H9 (cell line): ENCODE results near the gene LRRC8A. TPM values are rescaled to one million over a fixed set of nuclear protein-coding genes. Genes with fewer than 3 reads are reported as not detected.

Source experiments
- DNase-seq: peaks from one replicate; pipeline ENCODE4 v3.0.0-alpha.2; 2017
- H2AFZ ChIP-seq: one replicate; pipeline ENCODE4 v1.6.1; 2013; ENCODE audit warnings: mild to moderate bottlenecking, low read length, control low read depth, moderate library complexity
- H2AK5ac ChIP-seq: 2 replicates; pipeline ENCODE4 v1.6.1; 2013; ENCODE audit warnings: low read length, control low read depth, mixed read lengths; ENCODE audit not compliant: insufficient read length
- H2BK120ac ChIP-seq: one replicate; pipeline ENCODE4 v1.6.1; 2013; ENCODE audit warnings: low read depth, mild to moderate bottlenecking, low read length, control low read depth, inconsistent platforms; ENCODE audit not compliant: poor library complexity, severe bottlenecking
- H2BK12ac ChIP-seq: 2 replicates; pipeline ENCODE4 v1.6.1; 2013; ENCODE audit warnings: low read length, control low read depth, mixed read lengths, low read depth; ENCODE audit not compliant: insufficient read length
- H2BK15ac ChIP-seq: 2 replicates; pipeline ENCODE4 v1.6.1; 2013; ENCODE audit warnings: low read depth, low read length, control low read depth
- H2BK20ac ChIP-seq: one replicate; pipeline ENCODE4 v1.6.1; 2013; ENCODE audit warnings: low read depth, mild to moderate bottlenecking, low read length, control low read depth, inconsistent platforms; ENCODE audit not compliant: poor library complexity, severe bottlenecking
- H2BK5ac ChIP-seq: 2 replicates; pipeline ENCODE4 v1.6.1; 2013; ENCODE audit warnings: low read length, control low read depth, mixed read lengths; ENCODE audit not compliant: insufficient read length
- H3K14ac ChIP-seq: 2 replicates; pipeline ENCODE4 v1.6.1; 2013; ENCODE audit warnings: low read length, control low read depth; ENCODE audit not compliant: insufficient read depth
- H3K18ac ChIP-seq: 2 replicates; pipeline ENCODE4 v1.6.1; 2013; ENCODE audit warnings: low read depth, mild to moderate bottlenecking, mixed read lengths, low read length, control low read depth; ENCODE audit not compliant: insufficient read length
- H3K23ac ChIP-seq: 2 replicates; pipeline ENCODE4 v1.6.1; 2013; ENCODE audit warnings: low read length, control low read depth, mixed read lengths, low read depth; ENCODE audit not compliant: insufficient read length
- H3K23me2 ChIP-seq: 2 replicates; pipeline ENCODE4 v1.6.1; 2013; ENCODE audit warnings: low read depth, mild to moderate bottlenecking, mixed read lengths, low read length, control low read depth; ENCODE audit not compliant: insufficient read length, poor library complexity, severe bottlenecking
- H3K27ac ChIP-seq: 2 replicates; pipeline ENCODE4 v1.5.1; 2013; ENCODE audit warnings: low read length, control low read depth, mixed read lengths, low read depth; ENCODE audit not compliant: insufficient read length
- H3K27me3 ChIP-seq: 2 replicates; pipeline ENCODE4 v1.6.1; 2013; ENCODE audit warnings: low read length, control low read depth, inconsistent platforms; ENCODE audit not compliant: insufficient read depth
- H3K4ac ChIP-seq: 2 replicates; pipeline ENCODE4 v1.6.1; 2013; ENCODE audit warnings: low read depth, mild to moderate bottlenecking, control low read depth, inconsistent platforms, low read length, moderate library complexity
- H3K4me1 ChIP-seq: 2 replicates; pipeline ENCODE4 v1.6.1; 2013; ENCODE audit warnings: low read length, control low read depth, inconsistent platforms; ENCODE audit not compliant: insufficient read depth
- H3K4me2 ChIP-seq: 2 replicates; pipeline ENCODE4 v1.6.1; 2013; ENCODE audit warnings: low read length, control low read depth, mixed read lengths; ENCODE audit not compliant: insufficient read length, insufficient read depth
- H3K56ac ChIP-seq: 2 replicates; pipeline ENCODE4 v1.6.1; 2013; ENCODE audit warnings: low read depth, mild to moderate bottlenecking, mixed read lengths, low read length, control low read depth; ENCODE audit not compliant: insufficient read length
- H3K79me1 ChIP-seq: 2 replicates; pipeline ENCODE4 v1.6.1; 2013; ENCODE audit warnings: low read depth, mild to moderate bottlenecking, moderate library complexity, low read length, control low read depth, inconsistent platforms; ENCODE audit not compliant: insufficient read depth, poor library complexity, severe bottlenecking
- H3K79me2 ChIP-seq: 2 replicates; pipeline ENCODE4 v1.6.1; 2013; ENCODE audit warnings: low read length, control low read depth, inconsistent platforms; ENCODE audit not compliant: insufficient read depth
- H3K9ac ChIP-seq: 2 replicates; pipeline ENCODE4 v1.6.1; 2013; ENCODE audit warnings: low read length, control low read depth, mixed read lengths; ENCODE audit not compliant: insufficient read length; ENCODE audit errors: extremely low read depth
- H3K9me3 ChIP-seq: one replicate; pipeline ENCODE4 v1.6.1; 2013; ENCODE audit warnings: low read depth, low read length, inconsistent platforms; ENCODE audit not compliant: control insufficient read depth
- H3T11ph ChIP-seq: one replicate; pipeline ENCODE4 v1.6.1; 2013; ENCODE audit warnings: mild to moderate bottlenecking, low read length, control low read depth, inconsistent platforms
- H4K20me1 ChIP-seq: one replicate; pipeline ENCODE4 v1.6.1; 2013; ENCODE audit not compliant: control insufficient read depth, insufficient read length, insufficient read depth
- H4K5ac ChIP-seq: 2 replicates; pipeline ENCODE4 v1.6.1; 2013; ENCODE audit warnings: low read depth, mild to moderate bottlenecking, mixed read lengths, low read length, control low read depth; ENCODE audit not compliant: insufficient read length
- H4K8ac ChIP-seq: replicated peaks from 2 replicates; pipeline ENCODE4 v1.6.1; 2013; ENCODE audit warnings: low read length, control low read depth, mixed read lengths, low read depth; ENCODE audit not compliant: insufficient read length
- H4K91ac ChIP-seq: 2 replicates; pipeline ENCODE4 v1.6.1; 2013; ENCODE audit warnings: low read depth, mild to moderate bottlenecking, moderate library complexity, mixed read lengths, low read length, control low read depth; ENCODE audit not compliant: insufficient read length
- H3K27ac Mint-ChIP-seq, 3 experiments: 2 replicates in 2 of 3; 3 replicates in 1 of 3; pipeline ENCODE4 v1.8.0; 2020 to 2021; ENCODE audit warnings: mixed read lengths in 3 of 3, mild to moderate bottlenecking in 1 of 3, moderate library complexity in 1 of 3
- H3K27me3 Mint-ChIP-seq: 2 replicates; pipeline ENCODE4 v1.8.0; 2021; ENCODE audit warnings: low read depth, mild to moderate bottlenecking, moderate library complexity, mixed read lengths
- H3K36me3 Mint-ChIP-seq, 3 experiments: 2 replicates in 2 of 3; 3 replicates in 1 of 3; pipeline ENCODE4 v1.8.0; 2020 to 2021; ENCODE audit warnings: low read depth in 3 of 3, mixed read lengths in 3 of 3; ENCODE audit not compliant: insufficient read depth in 1 of 3
- H3K4me1 Mint-ChIP-seq, 2 experiments: 2 replicates each; pipeline ENCODE4 v1.8.0; 2020; ENCODE audit warnings: mixed read lengths in 2 of 2
- H3K4me3 Mint-ChIP-seq, 2 experiments: 2 replicates in 1 of 2; 3 replicates in 1 of 2; pipeline ENCODE4 v1.8.0; 2020 to 2021; ENCODE audit warnings: mild to moderate bottlenecking in 2 of 2, mixed read lengths in 2 of 2, moderate library complexity in 1 of 2
- H3K9me3 Mint-ChIP-seq, 2 experiments: 2 replicates in 1 of 2; 3 replicates in 1 of 2; pipeline ENCODE4 v1.8.0; 2020; ENCODE audit warnings: mild to moderate bottlenecking in 2 of 2, mixed read lengths in 2 of 2, moderate library complexity in 1 of 2
- WGBS: extraction: QIAGEN DNeasy Blood & Tissue Kit; methylation state at CpG from one replicate; pipeline ENCODE4 v1.1.7; 2013; ENCODE audit warnings: missing lambda C conversion rate, low lambda C conversion rate, mixed read lengths; ENCODE audit not compliant: insufficient read length; ENCODE audit errors: extremely low coverage; 5-methylcytosine and 5-hydroxymethylcytosine counted together
- total RNA-seq: library from RNA; stranded (reverse); gene quantifications from 2 replicates; pipeline ENCODE4 v1.2.1, GENCODE V29; 2021
- TF ChIP-seq, protein P1 (sequence below): fragments of 200-600 bp; sonication (generic); conservative IDR thresholded peaks from 3 replicates; pipeline ENCODE4 v1.8.0; 2021; ENCODE audit warnings: antibody characterized with exemption, mild to moderate bottlenecking

The LRRC8A gene
- total RNA-seq, 1 experiment from 2014 or later, result 76.0 TPM

GRCh38 chr9:128886211-128886891 lies 4.4 kb downstream of the LRRC8A start:
- TF ChIP-seq, protein P1, sequence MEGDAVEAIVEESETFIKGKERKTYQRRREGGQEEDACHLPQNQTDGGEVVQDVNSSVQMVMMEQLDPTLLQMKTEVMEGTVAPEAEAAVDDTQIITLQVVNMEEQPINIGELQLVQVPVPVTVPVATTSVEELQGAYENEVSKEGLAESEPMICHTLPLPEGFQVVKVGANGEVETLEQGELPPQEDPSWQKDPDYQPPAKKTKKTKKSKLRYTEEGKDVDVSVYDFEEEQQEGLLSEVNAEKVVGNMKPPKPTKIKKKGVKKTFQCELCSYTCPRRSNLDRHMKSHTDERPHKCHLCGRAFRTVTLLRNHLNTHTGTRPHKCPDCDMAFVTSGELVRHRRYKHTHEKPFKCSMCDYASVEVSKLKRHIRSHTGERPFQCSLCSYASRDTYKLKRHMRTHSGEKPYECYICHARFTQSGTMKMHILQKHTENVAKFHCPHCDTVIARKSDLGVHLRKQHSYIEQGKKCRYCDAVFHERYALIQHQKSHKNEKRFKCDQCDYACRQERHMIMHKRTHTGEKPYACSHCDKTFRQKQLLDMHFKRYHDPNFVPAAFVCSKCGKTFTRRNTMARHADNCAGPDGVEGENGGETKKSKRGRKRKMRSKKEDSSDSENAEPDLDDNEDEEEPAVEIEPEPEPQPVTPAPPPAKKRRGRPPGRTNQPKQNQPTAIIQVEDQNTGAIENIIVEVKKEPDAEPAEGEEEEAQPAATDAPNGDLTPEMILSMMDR, result no peak
- Histone ChIP-seq H3T11ph (no peak overlapping the region), H3K9me3 (no peaks in the 10 kb centered on the region), H4K5ac (no peak overlapping the region), H3K4me1 (peaks cover 12% of the 10 kb centered on the region; the same call in 1 of the 2 replicates), H2BK15ac (no peak overlapping the region), H3K9ac (no peak overlapping the region), H3K18ac (no peak overlapping the region), H4K20me1 (no peaks in the 10 kb centered on the region), H3K14ac (no peak overlapping the region), H3K56ac (no peak overlapping the region), H3K27me3 (no peaks in the 10 kb centered on the region), H3K79me1 (peaks cover 4% of the 10 kb centered on the region), H3K4ac (no peak overlapping the region), H3K27ac (no peak overlapping the region), H3K23ac (no peak overlapping the region), H4K91ac (no peak overlapping the region), H2AFZ (no peak overlapping the region), H4K8ac (no peak overlapping the region), H3K23me2 (peaks cover 9% of the 10 kb centered on the region), H2BK12ac (no peak overlapping the region), H3K79me2 (peaks cover 40% of the 10 kb centered on the region; the same call in 1 of the 2 replicates), H2AK5ac (no peak overlapping the region), H3K4me2 (no peak overlapping the region), H2BK120ac (no peak overlapping the region), H2BK5ac (no peak overlapping the region), H2BK20ac (no peak overlapping the region)
- peak overlapping the region in 2 of 3 experiments; percentile 10 to 59; a peak in 3 of 7 replicates for H3K27ac Mint-ChIP-seq
- peaks cover 37 to 39% of the 10 kb centered on the region in 2 experiments for H3K4me1 Mint-ChIP-seq
- H3K9me3 Mint-ChIP-seq, result no peaks in the 10 kb centered on the region
- H3K36me3 Mint-ChIP-seq, result peaks cover 35 to 61% (median 38%) of the 10 kb centered on the region in 3 experiments
- H3K4me3 Mint-ChIP-seq, result no peak overlapping the region
- DNase-seq, result no peak
- H3K27me3 Mint-ChIP-seq, result peaks cover 2% of the 10 kb centered on the region; the same call in 1 of the 2 replicates
- WGBS, result no CpG with 5 or more reads among the region's 13 CpGs
